GOT3 (cell line): ENCODE results near the gene CXCL16.

Experiments used
- DNase-seq: peaks from one replicate; lab custom pipeline; 2025; ENCODE audit warnings: mixed read lengths; lab: John Stamatoyannopoulos, UW

CXCL16 gene, protein sequence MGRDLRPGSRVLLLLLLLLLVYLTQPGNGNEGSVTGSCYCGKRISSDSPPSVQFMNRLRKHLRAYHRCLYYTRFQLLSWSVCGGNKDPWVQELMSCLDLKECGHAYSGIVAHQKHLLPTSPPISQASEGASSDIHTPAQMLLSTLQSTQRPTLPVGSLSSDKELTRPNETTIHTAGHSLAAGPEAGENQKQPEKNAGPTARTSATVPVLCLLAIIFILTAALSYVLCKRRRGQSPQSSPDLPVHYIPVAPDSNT

DNA sequence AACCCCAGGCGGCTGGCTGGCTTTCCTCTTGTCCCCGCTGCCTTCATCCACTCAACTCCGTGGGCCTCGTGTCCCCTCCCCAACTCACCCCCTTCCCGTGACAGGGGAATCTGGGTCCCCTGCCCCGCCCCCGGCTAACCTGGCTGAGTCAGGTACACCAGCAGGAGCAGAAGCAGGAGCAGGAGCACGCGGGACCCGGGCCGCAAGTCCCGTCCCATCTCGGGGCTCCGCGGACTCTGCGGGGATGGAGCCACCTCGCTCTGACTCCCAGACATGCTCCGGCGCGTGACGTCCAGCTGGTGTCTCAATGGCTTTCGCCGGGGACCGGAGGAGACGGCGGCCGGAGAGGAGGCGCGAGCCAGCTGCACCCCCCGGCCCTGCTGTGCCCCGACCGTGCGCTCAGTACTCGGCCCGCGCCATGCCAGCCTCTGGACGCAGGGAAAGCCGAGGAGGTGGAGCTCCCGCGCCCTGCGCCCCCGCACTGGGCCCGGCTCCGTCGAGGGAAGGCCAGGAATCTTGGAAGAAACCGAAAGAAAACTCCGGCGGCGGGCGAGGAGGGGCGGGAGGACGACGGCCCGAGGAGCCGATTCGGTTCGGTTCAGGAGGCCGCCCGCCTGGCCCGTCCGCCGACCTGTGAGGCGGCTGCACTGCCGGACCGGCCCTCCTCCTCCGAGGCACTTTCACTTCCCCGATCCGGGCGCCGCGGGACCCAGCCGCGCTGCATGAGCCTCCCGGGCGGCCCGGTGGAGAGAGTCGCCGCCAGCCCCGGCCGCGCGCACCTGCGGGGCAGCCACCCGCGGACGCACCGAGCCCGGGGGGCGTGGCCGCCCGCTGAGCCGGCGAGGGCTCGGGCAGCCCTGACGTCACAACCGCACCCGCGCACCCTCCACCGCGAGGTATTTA, at the start of gene CXCL16, which contains the start of gene ZMYND15:
Gene CXCL16, minus strand, starts transcription at position 807 of the 903 bp plus-strand sequence. Its CDS starts 589 bp downstream, at position 218.
Gene ZMYND15, plus strand, starts transcription at position 712 of the 903 bp plus-strand sequence. CDS start 716 bp downstream, outside the sequence.
- DNase-seq = no peak

DNA sequence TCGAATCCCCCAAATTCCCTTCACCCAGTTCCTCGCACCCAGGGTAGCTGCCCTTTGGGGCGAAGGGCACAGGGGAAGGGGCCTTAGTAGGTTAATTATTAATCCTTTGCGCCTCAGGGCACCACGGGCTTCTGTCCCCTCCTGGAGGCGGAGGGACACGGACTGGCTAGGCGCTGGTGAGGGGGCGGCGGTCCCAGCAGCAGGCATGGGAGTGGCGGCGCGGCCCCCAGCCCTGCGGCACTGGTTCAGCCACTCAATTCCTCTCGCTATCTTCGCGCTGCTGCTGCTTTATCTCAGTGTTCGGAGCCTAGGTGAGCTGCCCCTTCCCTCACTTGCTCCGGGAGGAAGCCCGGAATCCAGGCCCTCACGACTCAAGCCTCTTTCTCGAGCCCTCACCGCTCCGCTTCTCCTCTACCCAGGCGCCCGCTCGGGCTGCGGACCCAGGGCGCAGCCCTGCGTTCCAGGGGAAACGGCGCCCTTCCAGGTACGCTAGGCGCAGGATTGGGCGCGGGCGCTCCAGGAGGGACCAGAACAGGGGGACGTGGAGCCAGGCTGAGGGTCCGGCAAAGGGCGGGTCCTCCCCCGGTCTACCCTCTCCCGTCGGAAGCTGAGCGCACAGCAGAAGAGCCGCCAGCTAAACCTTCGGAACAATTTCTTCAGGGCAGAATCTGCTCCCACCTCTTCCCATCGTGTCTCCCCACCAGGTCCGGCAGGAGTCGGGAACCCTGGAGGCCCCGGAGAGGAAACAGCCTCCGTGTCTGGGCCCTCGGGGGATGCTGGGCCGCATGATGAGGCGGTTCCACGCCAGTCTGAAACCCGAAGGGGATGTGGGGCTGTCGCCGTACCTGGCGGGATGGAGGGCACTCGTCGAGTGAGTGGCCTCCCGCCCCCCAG, 49.3 kb upstream of the CXCL16 start, which contains the start of gene GLTPD2:
Gene GLTPD2, plus strand, starts transcription at position 158 of the 894 bp plus-strand sequence. Its CDS starts 48 bp downstream, at position 206.
- DNase-seq = no peak

DNA sequence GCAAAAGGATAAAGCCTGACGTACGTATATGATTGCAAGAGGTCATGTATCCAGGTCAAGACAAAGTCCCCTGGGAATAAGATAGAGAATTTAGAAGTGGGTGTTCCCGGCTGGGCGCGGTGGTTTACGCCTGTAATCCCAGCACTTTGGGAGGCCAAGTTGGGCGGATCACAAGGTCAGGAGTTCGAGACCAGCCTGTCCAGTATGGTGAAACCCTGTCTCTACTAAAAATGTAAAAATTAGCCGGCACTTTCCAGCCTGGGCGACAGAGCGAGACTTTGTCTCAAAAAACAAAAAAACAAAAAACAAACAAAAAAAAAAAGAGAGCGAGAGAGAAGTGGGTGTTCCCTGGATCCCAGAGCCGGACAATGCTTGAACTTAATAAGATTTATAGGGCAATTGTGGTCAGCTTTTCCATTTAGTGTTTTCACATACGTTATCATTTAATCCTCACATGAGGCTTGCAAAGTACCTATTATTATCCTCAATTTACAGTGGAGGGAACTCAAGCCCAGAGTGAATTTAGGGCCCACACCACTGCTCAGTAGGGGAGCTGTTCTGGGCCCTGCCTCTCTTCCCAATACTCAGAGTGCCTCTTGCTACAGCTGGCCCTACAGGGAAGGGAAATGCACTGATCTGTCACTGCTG, 48.6 kb upstream of the CXCL16 start:
- no peak for DNase-seq

DNA sequence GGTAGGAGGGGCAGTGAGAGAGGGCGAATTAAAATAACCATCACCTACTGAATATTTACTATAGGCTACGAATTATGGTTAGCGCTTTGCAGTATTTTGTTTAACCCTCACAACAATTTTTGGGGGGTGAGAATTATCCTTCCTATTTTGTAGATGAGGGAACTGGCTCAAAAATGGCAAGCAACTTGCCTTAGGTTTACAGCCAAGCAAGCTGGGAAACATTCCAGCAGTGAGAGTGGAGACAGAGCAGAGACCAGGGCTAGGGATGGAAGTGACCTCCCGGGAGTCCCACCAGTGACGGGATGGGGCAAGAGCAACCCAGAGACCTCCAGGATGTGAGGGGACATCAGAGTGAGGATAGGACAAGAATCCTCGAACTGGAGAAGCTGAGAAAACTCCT, 46.8 kb upstream of the CXCL16 start:
- no peak for DNase-seq

DNA sequence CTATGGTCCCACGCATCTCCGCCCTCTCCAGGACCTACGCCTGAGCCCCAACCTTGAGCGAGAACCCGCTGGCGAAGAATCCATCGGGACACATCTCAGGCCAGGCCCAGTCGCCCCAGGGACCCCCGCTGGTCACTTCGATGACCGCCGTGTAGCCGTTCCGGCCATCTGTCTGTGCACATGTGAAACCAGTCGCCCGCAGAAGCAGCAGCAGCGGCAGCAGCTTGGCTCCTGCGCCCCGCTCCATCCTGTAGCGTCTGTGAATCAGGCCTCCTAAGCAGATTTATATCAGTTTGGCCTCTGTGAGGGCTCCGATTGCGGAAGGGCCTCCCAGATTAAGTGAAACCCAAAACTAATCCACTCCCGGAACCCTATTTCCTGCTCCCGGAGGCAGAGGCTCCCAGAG, 46.4 kb upstream of the CXCL16 start, which contains the start of gene VMO1:
Gene VMO1, minus strand, starts transcription at position 259 of the 406 bp plus-strand sequence. Its CDS starts 12 bp downstream, at position 247.
- no peak for DNase-seq

DNA sequence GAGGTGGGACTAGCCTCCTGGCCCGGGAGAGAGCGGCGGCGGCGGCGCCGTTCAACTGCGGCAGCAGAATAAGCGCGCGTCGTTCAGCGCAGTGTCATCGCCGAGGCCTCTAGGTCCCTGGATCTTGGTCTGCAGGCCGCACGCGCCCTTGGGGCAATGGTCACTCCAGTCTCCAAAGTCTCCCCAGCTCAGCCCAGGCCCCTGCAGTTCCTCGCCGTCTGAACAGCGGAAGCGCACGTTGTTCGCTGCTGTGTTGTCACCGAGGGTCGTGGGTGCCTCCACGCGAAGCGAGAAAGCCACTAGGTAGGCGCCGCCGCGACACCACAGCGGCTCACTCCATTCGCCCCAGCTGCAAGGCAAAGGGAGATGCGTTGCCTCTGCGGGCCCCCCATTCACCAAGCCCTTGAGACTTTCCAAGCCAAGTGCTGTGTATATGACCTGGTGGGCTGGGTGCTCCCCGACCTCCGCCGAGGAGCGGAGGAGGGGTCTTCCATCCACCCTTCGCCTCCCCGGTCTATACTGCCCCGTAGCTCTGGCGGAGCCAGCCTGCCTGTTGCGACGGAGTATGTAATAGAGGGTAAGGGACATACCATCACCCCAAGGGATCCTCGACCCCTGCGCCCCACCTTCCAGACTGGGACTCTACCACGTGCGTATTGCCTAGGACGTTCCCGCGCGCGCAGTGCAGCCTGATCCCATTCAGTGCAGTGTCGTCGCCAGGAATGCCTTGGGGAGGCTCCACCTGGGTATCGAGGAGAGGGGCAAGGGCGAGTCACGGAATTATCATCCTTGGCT, 45.8 kb upstream of the CXCL16 start:
- DNase-seq = no peak

DNA sequence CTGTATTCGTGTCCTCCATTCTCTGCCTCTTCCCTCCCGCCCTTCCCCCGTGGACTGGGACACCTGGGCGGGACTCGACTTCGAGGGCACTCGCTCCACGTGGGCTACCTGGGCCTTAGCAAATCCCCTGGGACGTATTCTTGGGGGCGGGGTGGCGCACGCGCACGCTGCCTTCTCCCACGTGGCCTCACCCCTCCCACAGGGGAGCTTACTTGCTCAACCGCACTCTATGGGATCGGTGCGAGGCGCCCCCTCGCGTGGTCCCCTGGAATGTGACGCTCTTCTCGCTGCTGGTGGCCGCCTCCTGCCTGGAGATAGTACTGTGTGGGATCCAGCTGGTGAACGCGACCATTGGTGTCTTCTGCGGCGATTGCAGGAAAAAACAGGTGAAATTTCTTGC, 42.9 kb upstream of the CXCL16 start:
- no peak for DNase-seq

DNA sequence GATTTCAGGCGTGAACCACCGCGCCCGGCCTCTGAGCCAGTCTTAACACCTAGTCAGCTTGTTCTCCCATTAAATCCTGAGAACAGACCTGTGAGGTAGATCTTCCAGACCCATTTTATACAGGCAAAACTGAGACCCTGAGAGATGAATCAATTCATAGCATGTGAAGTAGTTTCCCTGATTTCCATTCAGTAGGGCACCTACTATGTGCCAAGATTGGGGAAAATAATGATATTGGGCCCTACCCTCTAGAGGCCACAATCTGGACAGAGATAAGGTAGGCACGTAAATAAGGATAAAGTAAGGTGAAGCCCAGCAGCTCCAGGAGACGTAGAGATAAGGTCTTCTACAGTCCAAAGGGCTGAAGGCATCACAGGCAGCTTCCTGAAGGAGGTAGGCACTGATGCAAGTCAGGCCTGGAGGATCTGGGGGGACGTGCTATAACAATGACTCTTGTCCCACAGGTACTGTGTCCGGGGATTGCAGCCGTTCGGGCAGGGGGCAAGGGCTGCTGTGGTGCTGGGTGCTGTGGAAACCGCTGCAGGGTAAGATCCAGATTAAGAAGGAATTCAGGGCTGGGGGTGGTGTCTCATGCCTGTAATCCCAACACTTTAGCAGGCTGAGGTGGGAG, 40.7 kb upstream of the CXCL16 start:
- DNase-seq = no peak

DNA sequence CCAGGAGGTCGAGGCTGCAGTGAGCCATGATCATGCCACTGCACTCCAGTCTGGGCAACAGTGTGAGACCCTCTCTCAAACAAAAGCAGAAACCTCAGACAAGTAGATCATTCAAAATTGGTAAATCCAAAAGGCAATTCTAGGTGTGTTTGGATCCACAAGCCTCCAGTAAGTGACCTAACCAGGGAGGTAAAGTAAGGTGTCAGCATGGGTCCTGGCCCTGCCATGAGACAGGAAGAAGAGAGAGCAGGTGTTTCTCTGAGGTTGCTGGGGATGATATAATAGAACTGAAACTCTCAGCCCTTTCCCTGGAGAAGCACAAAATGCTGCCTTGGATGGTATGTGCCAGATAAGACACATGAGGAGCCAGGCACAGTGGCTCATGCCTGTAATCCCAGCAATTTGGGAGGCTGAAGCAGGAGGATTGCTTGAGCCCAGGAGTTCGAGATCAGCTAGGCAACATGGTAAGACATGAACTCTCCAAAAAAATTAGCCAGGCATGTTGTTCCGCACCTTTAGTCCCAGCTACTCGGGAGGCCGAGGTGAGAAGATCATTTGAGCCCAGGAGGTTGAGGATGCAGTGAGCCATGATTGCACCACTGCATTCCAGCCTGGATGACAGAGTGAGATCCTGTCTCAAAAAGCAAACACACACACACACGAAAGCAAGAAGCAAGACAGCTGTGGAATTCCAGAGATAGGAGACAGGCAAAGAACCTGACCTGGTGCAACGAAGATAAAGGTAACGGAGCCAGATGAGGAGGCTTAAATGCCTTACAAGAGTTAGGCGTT, 38.4 kb upstream of the CXCL16 start:
- DNase-seq = no peak

DNA sequence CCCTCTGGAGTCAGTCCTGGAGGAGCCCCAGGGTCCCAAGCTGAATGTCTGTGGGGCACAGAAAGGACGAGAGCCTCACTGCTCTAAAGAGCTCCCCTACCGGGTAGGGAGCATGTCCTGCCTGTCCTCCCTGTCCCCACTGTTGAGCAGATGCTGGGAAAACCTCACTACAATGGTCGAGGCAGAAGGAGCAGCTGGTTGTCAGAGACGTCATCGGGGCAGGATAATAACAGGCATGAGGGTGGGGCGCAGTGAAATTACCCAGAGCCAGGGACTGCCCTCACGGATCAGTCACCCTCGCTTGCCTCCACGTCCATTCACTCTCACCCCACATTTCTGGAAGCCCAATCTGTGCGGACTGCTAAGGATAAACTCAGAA, 32.5 kb upstream of the CXCL16 start:
- DNase-seq = no peak

DNA sequence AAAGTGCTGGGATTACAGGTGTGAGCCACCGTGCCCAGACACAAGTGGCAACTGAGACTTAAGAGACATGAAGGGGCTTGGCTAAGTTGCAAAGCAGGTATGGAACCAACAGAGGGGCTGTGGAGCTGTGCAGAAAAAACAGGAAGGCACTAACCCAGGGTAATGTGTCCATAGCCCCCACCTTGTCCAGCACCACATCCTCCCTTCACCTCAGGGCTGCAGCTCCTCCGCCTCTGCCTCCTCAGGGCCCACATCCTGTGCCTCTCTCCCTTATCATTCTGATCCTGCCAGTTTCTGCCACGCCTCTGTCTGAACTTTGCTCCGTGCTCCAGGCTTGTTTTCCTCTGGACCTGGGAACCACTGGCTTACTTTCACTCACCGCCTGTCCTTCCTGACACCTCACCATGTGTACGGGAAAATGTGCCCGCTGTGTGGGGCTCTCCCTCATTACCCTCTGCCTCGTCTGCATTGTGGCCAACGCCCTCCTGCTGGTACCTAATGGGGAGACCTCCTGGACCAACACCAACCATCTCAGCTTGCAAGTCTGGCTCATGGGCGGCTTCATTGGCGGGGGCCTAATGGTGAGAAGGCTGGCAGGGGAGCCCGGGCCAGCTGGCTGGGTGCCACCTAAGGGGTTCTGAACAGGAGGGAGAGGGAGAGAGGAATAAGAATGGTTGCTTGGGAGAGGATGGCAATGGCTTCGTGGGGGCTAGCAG, 31.9 kb upstream of the CXCL16 start, which contains the start of gene TM4SF5:
Gene TM4SF5, plus strand, starts transcription at position 368 of the 716 bp plus-strand sequence. Its CDS starts 37 bp downstream, at position 405.
- no peak for DNase-seq

DNA sequence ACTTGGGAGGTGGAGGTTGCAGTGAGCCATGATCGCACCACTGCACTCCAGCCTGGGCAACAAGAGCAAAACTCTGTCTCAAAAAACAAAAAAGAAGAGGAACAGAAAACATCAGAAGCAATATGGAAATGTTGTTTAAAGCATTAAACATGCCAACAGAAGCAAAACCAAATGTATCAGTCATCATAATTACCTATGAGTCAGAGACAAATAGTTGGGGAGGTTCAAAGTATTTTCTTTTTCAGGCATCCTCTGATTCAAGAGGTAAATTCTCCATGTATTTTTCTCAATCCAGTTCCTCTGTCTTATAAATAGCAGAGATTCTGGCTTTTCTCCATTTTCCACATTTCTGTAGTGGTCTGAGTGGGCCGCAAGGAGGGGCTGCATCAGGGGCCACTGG, 29.9 kb upstream of the CXCL16 start:
- DNase-seq = no peak

DNA sequence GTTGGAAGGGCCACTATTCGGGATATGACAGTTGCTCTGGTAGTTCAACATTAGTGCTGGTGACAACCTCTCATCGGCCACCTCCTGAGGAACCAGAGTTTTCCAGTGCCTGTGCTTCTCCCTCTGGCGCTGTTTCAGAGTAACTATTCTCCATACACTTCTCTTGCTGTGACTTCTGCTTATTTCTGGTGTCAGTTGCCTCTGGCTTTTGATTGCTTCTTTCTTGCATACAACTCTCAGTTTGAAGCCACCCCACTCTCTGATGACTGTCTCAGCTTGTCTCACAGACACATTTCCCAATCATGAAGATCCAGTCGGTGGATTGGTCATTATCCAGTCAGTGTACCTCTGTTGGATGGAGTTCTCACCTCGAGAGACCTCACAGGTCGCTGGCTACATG, 28.6 kb upstream of the CXCL16 start:
- no peak for DNase-seq

DNA sequence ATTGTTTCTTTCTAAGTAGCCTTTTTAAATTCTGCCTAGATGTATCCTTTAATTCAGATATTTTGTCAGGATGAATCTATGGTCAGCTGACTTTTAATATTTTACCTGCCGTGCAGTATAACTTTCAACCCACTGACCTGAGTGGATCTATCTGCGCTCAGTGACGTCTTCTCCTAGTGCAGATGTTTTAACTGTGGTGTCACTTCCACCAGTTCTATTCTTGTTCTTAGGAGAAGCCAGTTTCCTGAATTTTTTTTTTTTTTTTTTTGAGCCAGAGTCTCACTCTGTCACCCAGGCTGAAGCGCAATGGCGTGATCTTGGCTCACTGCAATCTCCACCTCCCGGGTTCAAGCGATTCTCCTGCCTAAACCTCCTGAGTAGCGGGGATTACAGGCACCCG, 27.0 kb upstream of the CXCL16 start:
- DNase-seq = no peak

DNA sequence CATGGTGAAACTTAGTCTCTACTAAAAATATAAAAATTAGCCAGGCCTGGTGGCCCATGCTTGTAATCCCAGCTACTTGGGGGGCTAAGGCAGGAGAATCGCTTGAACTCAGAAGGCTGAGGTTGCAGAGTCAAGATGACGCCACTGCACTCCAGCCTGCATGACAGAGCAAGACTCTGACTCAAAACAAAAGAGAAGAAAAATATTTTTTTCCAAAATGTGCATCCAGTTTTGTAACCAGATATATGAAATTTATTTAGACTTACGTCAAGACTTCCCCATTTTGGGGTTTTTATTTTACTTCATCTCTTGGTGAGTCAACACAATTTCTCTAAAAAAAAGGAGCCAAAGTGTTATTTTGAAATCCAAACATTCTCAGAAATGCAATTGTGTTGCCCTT, 26.5 kb upstream of the CXCL16 start:
- no peak for DNase-seq

DNA sequence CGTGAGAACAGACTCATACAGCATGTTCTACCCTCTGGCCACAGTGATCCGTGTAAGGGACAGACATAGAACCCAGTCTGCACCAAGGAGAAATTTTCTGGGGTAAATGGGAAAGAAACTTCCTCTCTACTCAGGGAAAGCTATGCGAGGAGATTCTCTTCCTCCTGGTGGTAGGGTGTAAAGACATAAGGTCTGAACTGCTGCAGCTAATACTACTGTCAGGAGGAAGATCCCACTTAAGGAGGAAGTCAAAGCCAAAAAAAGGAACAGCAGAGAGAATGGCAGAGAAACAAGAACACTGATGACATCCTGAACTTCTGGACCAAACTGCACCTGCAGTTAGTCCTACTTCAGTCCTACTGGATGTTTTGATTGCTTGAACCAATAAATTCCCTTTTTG, 24.9 kb upstream of the CXCL16 start:
- no peak for DNase-seq

DNA sequence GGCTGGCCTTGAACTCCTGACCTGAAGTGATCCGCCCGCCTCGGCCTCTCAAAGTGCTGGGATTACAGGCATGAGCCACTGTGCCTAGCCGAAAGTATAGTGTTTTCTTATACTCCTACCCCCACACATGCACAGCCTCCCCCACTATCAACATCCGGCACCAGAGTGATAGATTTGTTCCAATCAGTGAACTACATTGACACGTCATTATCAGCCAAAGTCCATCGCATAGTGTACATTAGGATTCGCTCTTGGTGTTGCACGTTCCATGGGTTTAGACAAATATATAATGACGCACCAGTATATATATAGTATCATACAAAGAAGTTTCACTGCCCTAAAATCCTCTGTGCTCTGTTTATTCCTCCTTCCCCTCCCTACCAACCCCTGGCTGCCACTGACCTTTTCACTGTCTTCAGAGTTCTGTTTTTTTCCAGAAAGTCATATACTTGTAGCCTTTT, 20.1 kb upstream of the CXCL16 start:
- DNase-seq = no peak

DNA sequence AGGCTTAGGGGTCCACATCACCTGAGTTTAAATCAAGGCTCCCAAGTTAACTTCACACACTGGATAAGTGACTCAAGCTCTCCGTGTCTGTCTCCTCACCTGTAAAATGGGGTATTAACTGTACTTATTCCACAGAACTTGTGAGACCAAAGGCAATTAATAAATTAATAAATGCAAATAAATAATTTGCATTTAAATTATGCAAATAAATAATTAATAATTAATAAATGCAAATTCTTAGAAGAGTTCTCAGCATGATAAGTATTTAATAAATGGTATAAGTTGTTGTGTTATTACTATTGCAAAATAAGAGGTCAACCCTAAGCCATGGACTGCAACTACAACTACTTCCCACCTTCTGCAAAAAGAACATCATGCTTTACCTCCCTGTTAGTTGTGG, 13.7 kb upstream of the CXCL16 start:
- DNase-seq = no peak
